HG03064 (cell line): ENCODE results near the gene THAP9.
"Not testable (repeated sequence)": the region's sequence is repeated elsewhere in the genome, so short reads cannot be mapped to it uniquely, and the experiment has no call there.

Experiments used
- ATAC-seq: cut with Tn5 transposase; IDR thresholded peaks from one replicate; pipeline ENCODE4 v1.9.1; 2021; ENCODE audit warnings: low read depth; ENCODE audit not compliant: unreplicated experiment

Gene THAP9

DNA sequence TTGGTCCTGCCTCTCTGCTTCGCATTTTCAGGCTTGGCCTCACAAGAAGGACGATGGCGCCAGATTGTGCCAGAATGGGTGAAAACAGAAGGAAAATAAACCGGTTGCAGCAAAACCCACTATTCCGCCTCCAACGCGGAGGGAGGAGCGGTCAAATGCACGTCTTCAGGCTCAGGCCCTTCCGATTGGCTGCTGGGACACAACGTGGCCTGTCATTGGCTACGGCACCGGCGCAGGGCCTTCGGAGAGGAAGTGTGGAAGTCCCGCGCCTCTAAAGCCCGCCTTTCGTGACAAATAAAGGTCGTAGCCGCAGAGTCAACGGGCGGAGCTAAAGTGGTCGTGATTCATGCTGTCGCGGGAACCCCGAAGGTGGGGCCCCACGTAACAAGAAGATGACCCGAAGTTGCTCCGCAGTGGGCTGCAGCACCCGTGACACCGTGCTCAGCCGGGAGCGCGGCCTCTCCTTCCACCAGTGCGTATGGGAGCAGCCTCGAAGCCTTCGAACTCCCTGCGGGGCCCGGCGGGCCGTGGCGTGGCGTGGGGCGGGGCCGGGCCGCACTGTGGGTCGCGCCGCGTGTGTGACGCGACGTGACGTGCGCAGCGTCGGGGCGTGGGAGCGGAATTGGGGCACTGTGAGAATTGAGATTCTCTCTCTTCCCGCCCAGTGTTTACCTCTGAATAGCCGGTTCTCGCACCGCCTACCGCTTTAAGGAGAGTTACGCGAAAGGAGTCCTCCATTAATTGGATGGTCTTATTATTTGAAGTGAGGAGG, at the start of gene THAP9:
Gene THAP9 (plus strand): TSS at position 325 of the 772 bp plus-strand sequence. CDS start 68 bp downstream, at position 393.
- peak; percentile 86 for ATAC-seq

DNA sequence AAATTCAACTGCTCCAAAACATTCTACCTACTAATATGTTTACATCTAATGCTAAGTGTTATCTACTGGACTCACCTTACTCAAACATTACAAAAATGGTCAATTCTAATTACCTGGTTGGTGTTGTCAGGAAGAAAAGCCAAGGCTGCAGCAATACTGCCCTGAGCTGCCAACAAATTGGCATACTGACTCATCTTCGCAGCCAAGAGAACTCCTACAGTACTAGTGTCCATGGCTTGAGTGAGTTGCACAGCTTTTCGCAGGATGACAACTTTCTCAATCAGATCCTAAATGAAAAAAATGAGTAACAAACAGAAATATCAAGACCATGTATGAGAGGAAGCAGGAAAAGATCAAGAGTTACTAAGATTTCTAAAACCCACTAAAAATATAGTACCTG, 49.2 kb upstream of the THAP9 start:
- ATAC-seq = no peak

- no peak for ATAC-seq
These were observed 48.4 kb upstream of the THAP9 start for GRCh38 chr4:82851885-82852750.

- ATAC-seq = no peak
These were observed 47.7 kb upstream of the THAP9 start for GRCh38 chr4:82852751-82853285.

DNA sequence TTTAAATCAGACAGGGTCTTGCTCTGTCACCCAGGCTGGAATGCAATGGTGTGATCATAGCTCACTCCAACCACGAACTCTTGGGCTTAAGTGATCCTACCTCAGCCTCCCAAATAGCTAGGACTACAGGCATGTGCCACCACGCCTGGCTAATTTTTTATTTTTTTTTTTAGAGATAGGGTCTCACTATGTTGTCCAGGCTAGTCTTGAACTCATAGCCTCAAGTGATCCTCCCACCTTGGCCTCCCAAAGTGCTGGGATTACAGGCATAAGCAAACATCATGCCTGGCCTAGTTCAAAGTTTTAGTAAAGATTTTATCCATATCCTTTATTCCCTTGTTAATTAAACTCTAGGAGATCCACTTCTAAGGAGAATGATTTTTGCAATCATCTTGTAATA, 40.0 kb upstream of the THAP9 start:
- ATAC-seq = not testable (repeated sequence)

- no peak for ATAC-seq
These were observed 39.0 kb upstream of the THAP9 start for GRCh38 chr4:82861529-82861928.

DNA sequence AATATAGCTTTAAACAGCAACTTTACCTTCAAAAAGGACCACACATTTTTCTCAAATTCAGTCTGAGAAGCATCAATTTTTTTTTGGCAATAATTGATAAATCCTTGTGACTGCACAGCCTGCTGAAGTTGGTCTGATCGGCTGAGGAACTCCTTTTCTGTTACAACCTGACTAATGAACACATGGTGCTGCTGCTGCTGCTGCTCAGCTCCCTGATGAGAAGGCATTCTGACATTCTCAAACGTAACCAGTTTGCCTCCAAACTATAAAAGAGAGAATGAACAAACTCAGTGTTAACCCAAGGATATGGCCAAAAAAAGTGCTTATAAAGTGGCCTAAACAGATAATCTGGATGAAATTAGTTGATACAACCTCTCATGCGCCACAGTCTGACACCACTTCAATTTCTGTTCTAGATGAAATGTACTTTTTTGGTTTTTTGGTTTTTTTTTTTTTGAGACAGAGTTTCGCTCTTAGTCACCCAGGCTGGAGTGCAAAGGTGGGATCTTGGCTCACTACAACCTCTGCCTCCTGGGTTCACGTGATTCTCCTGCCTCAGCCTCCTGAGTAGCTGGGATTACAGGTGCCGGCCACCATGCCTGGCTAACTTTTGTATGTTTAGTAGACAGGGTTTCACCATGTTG, 36.1 kb upstream of the THAP9 start:
- no peak for ATAC-seq

GRCh38 chr4:82865592-82865991, 34.9 kb upstream of the THAP9 start:
- ATAC-seq = no peak

GRCh38 chr4:82866033-82866432, 34.5 kb upstream of the THAP9 start:
- ATAC-seq = not testable (repeated sequence)

DNA sequence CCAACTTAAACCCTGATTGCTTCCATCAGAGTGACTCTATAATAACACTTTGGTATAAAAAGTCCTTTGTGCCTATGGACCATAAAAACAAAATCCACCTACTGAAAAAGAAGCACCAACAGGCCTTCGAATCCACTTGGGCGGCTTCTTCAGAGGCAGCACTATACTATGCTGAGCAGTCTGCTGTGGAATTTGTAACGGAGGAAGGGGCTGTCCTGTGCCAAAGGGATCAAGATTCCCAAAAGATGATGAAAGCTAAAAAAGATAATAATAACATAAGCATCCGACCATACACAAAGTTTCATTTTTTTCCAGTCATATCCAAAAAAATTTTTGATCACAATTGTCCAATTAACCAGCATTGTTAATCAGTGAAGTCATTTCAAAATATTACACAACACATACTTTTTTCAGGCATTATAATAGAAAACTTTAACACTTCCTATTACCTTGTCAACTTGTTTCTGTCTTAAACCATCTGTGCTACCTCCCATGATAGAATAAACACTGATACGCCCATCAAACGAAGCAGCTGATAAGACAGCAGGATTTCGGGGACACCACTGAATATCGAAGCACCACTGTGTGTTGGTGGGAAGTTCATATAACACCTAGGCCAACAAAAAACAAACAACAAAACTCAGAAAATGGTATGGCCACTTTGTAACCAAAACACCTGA, 33.7 kb upstream of the THAP9 start:
- no peak for ATAC-seq

- no peak for ATAC-seq
These were observed 32.0 kb upstream of the THAP9 start for GRCh38 chr4:82868572-82868971.

DNA sequence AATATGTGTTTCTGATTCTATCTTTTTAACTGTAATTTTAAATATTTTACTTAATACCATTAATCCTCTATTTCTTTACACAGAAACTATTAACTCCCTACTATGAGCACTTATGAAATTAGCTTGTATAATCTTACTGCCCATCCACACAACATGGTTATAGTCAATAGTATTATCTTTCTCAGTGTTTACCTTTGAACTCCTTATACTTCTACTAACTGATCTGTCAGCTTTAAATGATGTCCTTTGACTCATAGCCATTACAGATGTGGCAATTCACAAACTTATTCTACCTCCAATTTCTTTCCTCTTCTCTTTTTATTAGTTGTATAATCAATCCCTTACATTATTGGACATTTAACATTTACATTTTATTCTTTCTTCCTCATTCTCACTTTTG, 15.1 kb upstream of the THAP9 start:
- ATAC-seq = no peak

GRCh38 chr4:82886147-82886942, 14.2 kb upstream of the THAP9 start:
- no peak for ATAC-seq

GRCh38 chr4:82889287-82889686, 11.2 kb upstream of the THAP9 start:
- no peak for ATAC-seq

DNA sequence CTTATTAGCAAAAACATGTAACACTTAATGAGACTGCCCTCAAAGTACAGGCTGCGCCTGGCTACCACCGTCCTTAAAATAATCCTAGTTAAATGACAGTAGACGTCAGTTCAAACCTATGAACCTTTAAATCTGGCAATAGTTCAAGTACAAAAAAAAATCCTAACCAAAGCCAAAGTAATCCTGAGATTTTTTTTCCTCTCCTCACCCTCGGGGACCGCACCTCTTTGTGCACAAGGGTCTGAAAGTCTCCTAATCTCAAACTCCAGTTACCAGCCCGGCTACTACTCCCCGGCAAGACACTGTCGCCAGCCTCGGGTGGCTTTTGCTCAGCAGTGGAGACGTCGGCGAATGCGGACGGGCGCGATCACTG, 10.0 kb upstream of the THAP9 start:
- no peak for ATAC-seq

GRCh38 chr4:82890901-82891706, 9.4 kb upstream of the THAP9 start, which contains the start of gene SEC31A:
Gene SEC31A, minus strand, starts transcription at chr4:82891153. Its CDS starts 9,217 bp downstream, at chr4:82881936.
- ATAC-seq = peak; percentile 90

GRCh38 chr4:82891707-82892466, 8.6 kb upstream of the THAP9 start:
- ATAC-seq = peak; percentile 3

GRCh38 chr4:82892467-82892802, 8.1 kb upstream of the THAP9 start:
- no peak for ATAC-seq
